Stimulated activated CD4-positive, alpha-beta T cell treated with anti-CD3 and anti-CD28 coated beads, TNF-alpha, amount 100 ng/mL, for 4 hours (primary cell): ENCODE results near the gene TSEN15.
"Not testable (repeated sequence)": the region's sequence is repeated elsewhere in the genome, so short reads cannot be mapped to it uniquely, and the experiment has no call there.

Experiments used
- DNase-seq, 3 experiments: peaks; one replicate each; pipeline ENCODE4 v3.0.0-alpha.2; 2020; ENCODE audit warnings: low read depth in 3 of 3

The TSEN15 gene

GRCh38 chr1:184053881-184054280 lies 2.4 kb downstream of the TSEN15 start:
- DNase-seq = no peak

DNA sequence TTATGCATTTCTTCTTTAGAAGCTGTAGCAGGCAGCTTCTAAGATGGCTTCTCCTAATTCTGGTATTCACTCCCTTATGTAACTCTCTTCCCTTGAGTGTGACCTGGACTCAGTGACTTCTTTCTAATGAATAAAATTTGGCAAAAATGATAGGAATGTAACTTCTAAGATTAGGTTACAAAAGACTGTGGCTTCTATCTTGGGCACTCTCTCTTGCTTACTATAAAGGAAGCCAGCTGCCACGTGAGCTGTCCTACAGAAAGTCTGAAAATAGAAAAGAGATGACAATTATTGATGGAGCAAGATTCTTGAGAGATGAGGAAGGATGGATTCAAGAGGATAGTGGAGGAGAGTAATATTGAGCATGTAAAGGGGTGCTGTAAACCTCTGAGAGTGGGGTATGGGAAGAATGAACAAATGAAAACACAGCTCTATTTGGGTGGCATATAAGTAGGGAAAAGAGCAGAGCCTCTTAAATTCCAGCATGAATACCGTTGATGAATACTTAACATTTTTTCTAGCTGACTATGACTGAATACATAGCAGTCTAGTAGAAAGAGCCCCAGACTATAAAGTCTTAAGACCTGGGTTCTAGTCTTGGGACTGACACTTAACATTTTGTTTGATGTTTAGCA lies 5.5 kb downstream of the TSEN15 start:
- no peak for DNase-seq

GRCh38 chr1:184059887-184060286 lies 8.4 kb downstream of the TSEN15 start:
- no peak for DNase-seq

DNA sequence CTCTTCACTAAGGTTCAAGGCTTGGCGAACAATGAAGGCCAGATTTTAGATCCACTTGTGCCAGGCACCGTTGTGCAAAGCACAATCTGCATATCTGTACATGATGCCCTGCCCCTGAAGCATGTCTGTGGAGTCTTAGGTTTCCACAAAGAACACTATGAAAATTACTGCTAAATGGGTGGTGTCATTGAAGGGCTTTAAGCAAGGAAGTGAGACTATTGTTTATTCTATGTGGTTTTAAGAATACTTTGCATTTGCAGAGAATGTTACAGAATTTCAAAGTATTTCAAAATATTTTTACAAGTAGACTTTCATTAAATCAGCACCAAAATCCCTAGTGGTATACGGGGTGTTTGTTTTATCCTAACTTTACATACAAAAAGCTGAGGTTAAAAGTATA lies 8.8 kb downstream of the TSEN15 start:
- no peak for DNase-seq

DNA sequence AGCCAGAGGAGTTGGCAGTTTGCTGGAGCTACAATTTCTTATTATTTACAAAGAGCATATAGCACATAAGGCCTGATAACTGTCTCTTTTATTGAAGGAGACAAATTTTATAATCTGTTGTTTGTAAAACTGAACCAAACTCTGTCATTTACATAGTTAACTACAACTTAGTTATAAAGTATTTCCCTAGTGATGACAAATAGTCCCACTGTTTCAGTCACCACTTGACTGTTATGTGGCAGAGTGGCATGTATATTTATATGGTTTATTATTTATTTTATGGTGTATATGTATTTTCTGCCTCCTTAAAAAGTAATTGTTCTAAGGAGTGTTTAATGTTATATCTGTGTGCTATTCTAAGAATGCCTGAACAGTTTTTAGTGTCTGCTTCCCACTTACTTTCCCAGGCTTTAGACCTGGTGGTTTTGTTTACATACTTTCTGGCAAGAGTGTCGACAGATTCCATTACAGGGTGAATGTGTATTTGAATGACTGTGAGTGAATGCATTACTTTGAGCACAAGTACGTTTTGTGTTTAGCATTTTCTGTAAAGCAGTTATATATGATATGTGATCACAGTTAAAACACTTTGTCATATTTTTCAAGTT lies 10.0 kb downstream of the TSEN15 start:
- no peak for DNase-seq

DNA sequence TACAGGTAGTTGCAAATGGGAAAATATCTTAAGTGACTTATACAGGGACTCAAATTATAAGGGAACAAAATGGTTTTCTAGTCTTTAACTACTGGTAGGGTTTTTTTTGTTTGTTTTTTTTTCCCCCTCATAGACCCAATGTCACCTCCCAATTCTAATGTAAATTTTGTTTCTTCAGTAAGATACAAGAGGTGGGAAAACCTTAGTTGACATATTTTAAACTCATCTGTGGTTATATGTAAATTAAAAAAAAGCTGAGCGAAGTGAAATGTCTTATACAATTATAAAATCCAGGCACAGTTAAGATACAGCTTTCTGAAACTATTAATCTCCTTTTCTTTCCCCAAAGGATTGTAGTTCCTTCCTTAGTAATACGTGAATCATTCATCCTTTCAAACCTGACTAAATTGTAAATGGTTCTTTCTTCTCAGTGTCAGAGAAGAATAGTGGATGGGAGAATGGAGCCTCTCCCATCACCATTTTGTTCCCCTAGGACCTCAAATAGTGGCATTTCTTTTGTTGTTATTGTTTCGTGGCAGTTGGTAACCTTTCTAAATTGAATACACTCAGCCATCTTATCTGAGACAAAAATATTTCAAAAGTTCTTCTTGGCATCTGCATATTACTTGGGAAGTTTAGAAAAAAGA lies 11.2 kb downstream of the TSEN15 start:
- DNase-seq = no peak

DNA sequence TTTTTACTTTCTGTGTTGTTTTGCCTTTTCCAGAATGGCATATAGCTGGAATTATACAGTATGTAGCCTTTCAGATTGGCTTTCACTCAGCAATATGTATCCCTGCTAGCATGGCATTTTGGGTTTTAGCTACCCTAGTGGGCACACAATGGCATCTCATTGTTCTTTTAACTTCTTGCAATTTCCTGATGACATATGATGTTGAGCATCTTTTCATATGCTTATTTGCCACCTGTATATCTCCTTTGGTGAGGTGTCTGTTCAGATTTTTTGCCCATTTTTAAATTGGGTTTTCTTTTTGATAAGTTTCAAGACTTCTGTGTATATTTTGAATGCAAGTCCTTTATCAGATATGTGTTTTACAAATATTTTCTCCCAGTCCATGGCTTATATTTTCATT lies 14.0 kb downstream of the TSEN15 start:
- DNase-seq = no peak

DNA sequence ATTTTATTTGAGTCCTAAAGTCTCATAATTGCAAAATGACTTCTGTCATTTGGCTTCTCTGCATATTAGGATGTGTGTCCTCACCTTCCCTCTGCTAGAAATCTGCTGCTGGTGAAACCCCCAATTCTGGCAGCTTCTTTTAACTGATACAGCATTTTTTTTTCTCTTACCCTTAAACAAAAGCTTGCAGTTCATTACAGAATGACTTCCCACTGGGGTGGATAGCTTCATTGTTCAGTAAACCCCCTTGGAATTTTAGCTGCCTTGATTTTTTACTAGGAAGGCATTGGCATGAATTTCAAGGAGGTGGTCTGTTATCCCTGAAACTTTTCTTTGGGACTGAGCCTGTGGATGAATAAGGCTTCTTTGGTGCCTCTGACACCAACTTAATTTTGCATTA lies 16.8 kb downstream of the TSEN15 start:
- DNase-seq = no peak

DNA sequence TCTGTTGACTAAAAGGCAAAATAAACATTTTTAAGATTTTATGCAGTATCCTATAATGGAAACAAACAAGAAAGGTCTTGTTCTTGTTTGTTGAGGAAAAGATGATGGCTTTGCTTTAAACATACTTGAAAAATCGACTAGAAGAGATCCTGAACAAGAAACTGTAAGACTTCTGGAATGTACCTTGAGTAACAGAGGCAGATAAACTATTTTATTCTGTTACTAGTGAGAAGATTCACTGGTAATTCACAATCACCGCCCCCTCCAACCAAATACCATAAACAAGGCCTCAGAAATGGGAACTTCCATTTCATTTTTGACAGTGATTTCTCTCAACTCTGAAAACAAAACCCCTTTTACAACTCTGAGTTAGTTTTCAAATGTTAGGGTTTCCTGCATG lies 18.1 kb downstream of the TSEN15 start:
- DNase-seq = no peak

- DNase-seq = no peak
Observed at GRCh38 chr1:184072376-184072775, 20.8 kb downstream of the TSEN15 start.

DNA sequence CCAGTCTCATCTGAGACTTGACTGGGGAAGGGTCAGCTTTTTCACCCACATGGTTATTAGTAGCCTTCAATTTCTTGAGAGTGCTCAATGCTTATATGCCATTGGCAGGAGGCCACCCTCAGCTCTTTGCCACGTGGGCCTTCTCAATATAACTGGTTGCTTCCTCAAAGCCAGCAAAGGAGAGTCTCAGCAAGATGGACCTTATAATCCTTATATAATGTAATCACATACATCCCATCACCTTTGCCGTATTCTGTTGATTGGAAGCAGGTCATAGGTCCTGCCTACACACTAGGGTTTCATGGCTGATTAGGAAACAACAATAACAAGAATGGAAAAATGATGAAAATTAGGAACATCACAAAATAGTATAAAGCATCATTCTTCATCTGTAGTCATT lies 22.9 kb downstream of the TSEN15 start:
- DNase-seq = no peak

DNA sequence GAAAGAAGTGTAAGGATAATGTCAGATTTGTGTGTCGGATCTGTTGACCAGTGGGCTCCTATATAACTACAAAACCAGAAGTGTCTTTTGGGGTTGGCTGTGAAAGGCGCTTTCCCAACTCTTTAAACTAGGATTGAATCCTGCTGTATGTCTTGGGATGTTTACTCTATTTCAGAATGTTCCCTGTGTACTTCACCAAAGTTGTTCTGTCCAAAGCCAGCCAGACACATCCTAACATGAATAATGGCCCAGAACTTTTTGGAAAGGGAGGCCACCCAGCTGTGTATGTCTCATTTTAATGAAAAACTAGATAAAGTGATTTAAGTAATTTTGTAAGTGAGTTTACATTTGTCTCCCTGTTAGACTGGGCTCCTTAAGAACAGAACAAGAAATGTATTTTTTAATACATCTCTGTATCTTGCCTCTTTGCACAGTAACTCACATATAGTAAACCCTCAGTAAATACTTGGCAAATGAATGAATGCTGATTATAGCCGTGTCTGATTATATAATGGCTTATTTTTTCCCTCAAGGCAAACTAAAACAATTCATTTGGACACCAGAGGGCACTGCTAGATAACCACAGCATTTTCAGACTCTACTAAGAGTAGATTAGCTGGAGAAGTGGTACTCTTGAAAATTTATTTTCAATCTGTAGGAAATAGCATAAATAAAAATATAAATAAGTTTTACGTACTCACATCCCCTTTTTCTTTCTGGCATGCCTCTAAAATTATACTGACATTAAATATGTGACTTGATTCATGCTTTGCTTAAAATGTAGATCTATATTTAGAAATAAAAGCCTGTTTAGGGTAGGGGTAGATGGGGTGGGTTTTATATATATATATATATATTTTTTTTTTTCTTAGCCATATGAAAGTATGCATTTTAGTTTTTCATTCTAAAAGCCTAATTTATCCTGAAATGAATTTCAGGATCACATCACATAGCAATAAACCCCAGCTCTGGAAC lies 23.8 kb downstream of the TSEN15 start:
- no peak for DNase-seq

DNA sequence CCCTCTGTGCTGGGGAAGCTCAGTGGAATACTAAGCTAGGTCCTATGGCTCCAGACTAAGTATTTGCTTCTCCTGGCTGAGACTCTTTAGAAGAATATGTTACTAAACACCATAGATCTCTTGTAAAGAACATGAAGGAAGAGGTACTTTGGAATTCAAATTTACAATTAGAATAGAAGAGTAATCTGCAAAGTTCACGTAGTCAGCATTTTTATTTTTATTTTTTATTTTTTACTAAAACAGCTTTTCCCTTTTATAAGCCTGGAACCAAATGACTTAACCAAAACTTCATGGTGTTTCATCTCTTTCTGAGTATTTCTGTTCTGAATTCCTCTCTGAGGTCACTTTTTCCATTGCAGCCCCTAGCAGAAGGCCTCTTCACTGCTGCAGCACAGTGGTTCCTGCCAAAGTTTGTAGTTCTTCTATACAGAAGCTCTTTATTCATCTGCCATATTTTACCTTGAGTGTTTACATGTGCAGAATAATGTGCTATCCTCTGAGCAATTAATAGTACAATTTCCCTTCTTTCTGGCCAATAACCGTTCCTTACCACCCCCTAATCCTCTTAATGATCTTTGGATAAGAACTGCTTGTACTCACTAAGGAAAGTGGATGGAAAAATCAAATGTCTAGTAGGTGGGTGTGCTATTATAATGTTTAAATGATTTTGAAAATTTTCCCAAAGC lies 27.2 kb downstream of the TSEN15 start:
- no peak for DNase-seq

DNA sequence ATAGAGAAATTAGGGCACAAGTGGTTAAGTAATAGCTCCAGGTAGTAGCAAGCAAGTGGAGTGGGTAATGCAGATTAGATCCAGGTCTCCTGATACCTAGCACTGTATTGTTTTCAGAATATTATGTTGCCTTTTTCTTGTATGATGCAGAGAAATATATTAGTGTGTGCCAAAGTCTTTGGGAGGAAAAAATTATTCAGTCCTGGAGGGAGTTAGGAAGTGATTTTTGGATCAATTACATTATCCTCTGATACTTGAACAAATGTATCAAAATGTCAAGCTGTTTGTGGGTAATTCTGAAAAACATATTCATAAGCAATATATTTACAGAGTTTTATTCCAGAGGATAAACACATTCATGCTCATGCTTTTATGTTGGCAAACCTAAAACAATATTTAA lies 28.8 kb downstream of the TSEN15 start:
- no peak for DNase-seq

- DNase-seq = no peak
Observed at GRCh38 chr1:184082541-184083415, 31.2 kb downstream of the TSEN15 start.

DNA sequence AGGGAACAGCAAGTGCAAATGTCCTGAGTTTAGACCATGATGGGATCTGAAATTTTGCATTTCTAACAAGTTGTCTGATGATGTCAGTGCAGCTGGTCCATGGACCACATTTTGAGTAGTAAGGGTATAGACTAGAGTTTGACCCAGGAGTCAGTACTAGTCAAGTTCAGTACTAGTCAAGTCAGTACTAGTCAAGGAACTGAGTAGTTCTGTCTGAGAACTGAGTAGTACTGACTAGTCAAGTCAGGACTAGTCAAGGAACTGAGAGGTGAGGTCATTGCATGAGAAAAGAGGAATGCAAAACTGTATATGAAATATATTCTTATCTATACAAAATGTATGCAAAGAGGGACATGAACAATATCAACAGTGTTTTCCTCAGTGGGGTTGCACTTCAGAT lies 34.1 kb downstream of the TSEN15 start:
- DNase-seq = no peak

DNA sequence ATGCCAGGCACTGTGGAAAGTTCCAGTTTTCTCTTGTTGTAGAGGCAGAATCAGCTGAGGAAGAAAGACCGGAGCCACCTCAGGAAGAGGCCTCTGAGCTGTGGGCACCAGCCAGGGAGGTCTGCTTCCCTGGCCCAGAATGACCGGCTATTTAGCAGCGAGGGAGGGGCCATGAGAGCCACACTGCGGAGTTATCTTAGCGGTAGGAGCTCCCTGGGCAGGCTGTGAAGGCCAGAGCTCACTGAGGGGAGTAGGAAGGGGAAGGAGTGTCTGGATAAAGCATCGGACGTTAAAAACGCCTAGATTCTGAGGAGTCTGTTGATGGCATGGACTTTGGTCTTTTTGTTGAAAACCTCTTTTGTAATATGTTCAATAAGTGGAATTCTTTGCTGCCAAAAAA lies 36.5 kb downstream of the TSEN15 start:
- DNase-seq = no peak

GRCh38 chr1:184093071-184093470 lies 41.5 kb downstream of the TSEN15 start:
- no peak for DNase-seq

DNA sequence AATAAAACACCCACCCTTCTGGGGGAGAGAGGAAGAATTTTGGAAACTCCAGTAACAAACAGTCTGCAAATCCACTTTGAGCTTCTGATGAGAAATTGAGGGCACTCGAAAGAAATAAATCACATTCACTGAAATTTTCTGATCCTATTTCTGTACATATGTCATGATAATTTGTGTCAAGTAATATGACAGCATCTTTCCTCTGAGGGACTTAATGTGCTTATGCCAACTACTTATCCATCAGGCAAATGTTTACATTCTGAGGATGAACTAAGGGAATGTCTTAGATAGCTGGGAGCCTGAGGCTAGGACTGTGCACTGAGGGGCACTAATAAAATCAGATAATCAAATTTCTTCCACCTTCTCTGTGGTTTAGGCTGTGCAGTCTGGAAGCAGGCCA lies 44.5 kb downstream of the TSEN15 start:
- DNase-seq = no peak

GRCh38 chr1:184096580-184096979 lies 45.0 kb downstream of the TSEN15 start:
- DNase-seq = not testable (repeated sequence)

GRCh38 chr1:184101141-184101540 lies 49.6 kb downstream of the TSEN15 start:
- DNase-seq = no peak
